Central memory CD8-positive, alpha-beta T cell (primary cell): ENCODE results near the gene CACNA2D3.

Experiments used
- ATAC-seq: fragments of 150-1000 bp; cut with Tn5 transposase; replicated peaks from 2 replicates; pipeline ENCODE4 v1.10.0; 2022; ENCODE audit warnings: mild to moderate bottlenecking, moderate FRiP score, moderate number of reproducible peaks; ENCODE audit not compliant: poor library complexity, severe bottlenecking; ENCODE audit errors: extremely low read depth
- DNase-seq, 2 donors: peaks; one replicate each; pipeline ENCODE4 v3.0.0; 2021; ENCODE audit warnings: low spot score in 2 of 2
- H3K27ac Mint-ChIP-seq: one replicate; pipeline ENCODE4 v1.8.0; 2022; ENCODE audit warnings: low read depth, mild to moderate bottlenecking, moderate library complexity, mixed read lengths
- H3K27me3 Mint-ChIP-seq: one replicate; pipeline ENCODE4 v1.8.0; 2022; ENCODE audit warnings: mixed read lengths
- H3K36me3 Mint-ChIP-seq: one replicate; pipeline ENCODE4 v1.8.0; 2022; ENCODE audit warnings: mild to moderate bottlenecking, moderate library complexity, mixed read lengths; ENCODE audit not compliant: insufficient read depth
- H3K4me1 Mint-ChIP-seq: one replicate; pipeline ENCODE4 v1.8.0; 2022; ENCODE audit warnings: mixed read lengths
- H3K4me3 Mint-ChIP-seq: one replicate; pipeline ENCODE4 v1.8.0; 2022; ENCODE audit warnings: mild to moderate bottlenecking, moderate library complexity, mixed read lengths
- H3K9me3 Mint-ChIP-seq: one replicate; pipeline ENCODE4 v1.8.0; 2022; ENCODE audit warnings: mixed read lengths

The CACNA2D3 gene

DNA sequence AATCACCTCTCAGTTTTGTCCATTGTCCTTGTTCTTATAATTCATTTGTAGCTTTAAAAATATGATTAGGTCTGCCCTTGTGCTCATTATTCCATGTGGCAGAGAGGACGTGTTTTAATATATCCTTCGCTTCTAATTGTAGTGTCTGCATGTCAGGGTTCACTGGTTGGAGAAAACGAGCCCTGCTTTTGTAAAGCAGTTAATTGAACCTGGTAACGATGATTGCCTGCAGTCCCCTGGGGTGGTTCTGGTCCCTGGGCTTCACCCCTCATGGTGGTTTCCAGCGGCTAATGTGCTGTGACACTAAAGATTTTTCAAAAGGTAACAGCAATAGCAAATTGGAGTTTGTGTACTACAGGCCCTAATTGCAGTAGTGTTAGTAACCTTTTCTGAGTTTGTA lies 299.6 kb downstream of the CACNA2D3 start:
- Mint-ChIP-seq H3K36me3 (no peaks in the 10 kb centered on the region), H3K27me3 (no peaks in the 10 kb centered on the region), H3K4me3 (no peak overlapping the region), H3K9me3 (no peaks in the 10 kb centered on the region), H3K4me1 (no peaks in the 10 kb centered on the region), H3K27ac (no peak overlapping the region)
- ATAC-seq = no peak
- no peak for DNase-seq

DNA sequence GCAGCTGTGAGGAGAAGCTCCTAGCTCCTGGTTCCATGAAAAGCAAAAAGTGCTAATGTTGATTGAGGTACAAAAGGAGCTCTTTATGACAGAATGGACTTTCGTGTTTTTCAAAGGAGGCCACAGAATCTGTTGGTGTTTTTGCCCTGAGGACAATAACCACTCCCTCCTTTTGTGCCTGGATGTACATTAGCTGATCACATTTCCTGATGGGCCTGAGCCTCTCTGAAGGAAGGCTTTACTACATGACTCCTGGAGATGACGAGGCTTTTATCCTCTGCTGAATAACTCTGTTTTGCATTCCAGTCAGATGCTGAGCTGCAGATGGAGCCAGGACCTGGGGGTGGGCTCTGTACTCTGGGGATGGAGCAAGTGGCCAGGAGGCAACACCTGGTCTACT lies 301.9 kb downstream of the CACNA2D3 start:
- no peaks in the 10 kb centered on the region for H3K36me3 Mint-ChIP-seq
- H3K4me1 Mint-ChIP-seq = no peaks in the 10 kb centered on the region
- no peak overlapping the region for H3K27ac Mint-ChIP-seq
- H3K4me3 Mint-ChIP-seq = no peak overlapping the region
- DNase-seq (no peak), ATAC-seq (no peak)
- H3K27me3 Mint-ChIP-seq = no peaks in the 10 kb centered on the region
- no peaks in the 10 kb centered on the region for H3K9me3 Mint-ChIP-seq

DNA sequence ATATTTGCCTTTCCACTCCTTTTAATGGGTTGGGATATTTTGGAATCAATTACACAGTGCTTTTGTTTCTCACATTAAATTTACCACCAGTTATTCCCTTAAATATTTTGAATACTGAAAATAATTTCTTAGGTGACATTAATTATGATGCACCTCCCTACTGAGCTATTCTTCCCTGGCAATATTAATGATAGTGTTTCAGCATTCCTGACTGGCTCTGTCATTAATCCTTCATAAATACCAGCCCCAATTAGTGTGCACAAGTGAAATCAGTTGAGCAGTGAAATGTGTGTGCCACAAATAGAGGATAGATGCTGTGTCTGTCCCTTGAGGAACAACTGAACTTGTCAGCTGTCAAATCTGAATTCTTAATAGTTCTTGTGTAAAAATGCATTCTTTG lies 304.0 kb downstream of the CACNA2D3 start:
- DNase-seq (no peak), ATAC-seq (no peak)
- H3K27me3 Mint-ChIP-seq = no peaks in the 10 kb centered on the region
- no peaks in the 10 kb centered on the region for H3K36me3 Mint-ChIP-seq
- H3K27ac Mint-ChIP-seq = no peak overlapping the region
- H3K9me3 Mint-ChIP-seq = no peaks in the 10 kb centered on the region
- no peaks in the 10 kb centered on the region for H3K4me1 Mint-ChIP-seq
- no peak overlapping the region for H3K4me3 Mint-ChIP-seq

GRCh38 chr3:54427501-54427900 lies 305.1 kb downstream of the CACNA2D3 start:
- H3K9me3 Mint-ChIP-seq = no peaks in the 10 kb centered on the region
- no peak overlapping the region for H3K4me3 Mint-ChIP-seq
- H3K27ac Mint-ChIP-seq = no peak overlapping the region
- ATAC-seq = no peak
- DNase-seq = no peak
- no peaks in the 10 kb centered on the region for H3K36me3 Mint-ChIP-seq
- no peaks in the 10 kb centered on the region for H3K4me1 Mint-ChIP-seq
- no peaks in the 10 kb centered on the region for H3K27me3 Mint-ChIP-seq

DNA sequence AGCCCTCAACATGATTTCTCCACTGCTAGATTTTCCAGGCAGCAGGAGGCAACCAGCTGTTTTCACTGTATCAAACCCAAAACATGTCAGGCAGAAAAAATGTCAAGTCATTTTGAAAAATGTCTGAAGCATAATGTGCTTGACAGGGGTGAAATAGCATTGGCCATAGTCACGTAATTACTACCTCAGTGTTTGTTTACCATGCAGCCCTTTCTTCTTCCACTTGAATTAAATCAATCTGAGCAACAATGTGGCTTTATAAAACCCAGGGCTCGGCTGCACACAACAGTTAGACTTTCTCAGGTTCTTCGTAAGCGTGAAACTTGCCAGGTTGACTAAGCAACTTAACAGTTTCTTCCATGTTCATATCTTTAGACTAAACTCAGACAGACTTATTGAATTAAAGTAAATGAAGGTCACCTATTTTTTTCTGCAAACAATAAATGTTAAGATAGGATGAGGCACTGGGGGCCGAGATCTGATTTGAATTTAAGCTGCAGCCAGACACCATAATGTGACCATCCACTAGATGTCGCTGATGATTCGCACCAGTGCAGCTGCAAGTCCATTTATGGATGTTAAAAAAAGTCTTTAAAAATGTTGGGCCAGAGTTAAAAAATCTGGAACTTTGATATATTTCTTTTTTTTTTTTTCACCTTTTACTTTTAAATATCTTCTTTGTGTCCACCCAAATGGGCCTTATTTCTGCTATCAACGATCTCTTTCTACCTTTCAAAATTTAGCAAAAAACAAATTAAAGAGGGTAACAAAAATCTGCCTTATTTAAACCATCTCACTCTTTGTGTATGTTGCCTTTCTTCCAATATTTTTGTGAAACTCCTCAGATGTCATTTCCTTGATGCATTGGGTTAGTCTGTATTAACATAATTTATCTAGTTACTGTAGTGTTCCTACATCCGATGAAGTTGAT lies 305.9 kb downstream of the CACNA2D3 start:
- no peak for DNase-seq
- Mint-ChIP-seq H3K4me1 (no peaks in the 10 kb centered on the region), H3K4me3 (no peak overlapping the region), H3K27ac (no peak overlapping the region), H3K36me3 (no peaks in the 10 kb centered on the region), H3K9me3 (no peaks in the 10 kb centered on the region), H3K27me3 (no peaks in the 10 kb centered on the region)
- no peak for ATAC-seq

GRCh38 chr3:54432975-54433374 lies 310.6 kb downstream of the CACNA2D3 start:
- Mint-ChIP-seq H3K36me3 (no peaks in the 10 kb centered on the region), H3K27me3 (no peaks in the 10 kb centered on the region), H3K9me3 (peaks cover 5% of the 10 kb centered on the region), H3K4me1 (no peaks in the 10 kb centered on the region), H3K4me3 (no peak overlapping the region), H3K27ac (no peak overlapping the region)
- ATAC-seq (no peak), DNase-seq (no peak)

- Mint-ChIP-seq H3K27ac (no peak overlapping the region), H3K36me3 (no peaks in the 10 kb centered on the region), H3K4me1 (no peaks in the 10 kb centered on the region), H3K27me3 (no peaks in the 10 kb centered on the region), H3K9me3 (peaks cover 5% of the 10 kb centered on the region), H3K4me3 (no peak overlapping the region)
- ATAC-seq (no peak), DNase-seq (no peak)
Observed at GRCh38 chr3:54433846-54434245, 311.5 kb downstream of the CACNA2D3 start.

DNA sequence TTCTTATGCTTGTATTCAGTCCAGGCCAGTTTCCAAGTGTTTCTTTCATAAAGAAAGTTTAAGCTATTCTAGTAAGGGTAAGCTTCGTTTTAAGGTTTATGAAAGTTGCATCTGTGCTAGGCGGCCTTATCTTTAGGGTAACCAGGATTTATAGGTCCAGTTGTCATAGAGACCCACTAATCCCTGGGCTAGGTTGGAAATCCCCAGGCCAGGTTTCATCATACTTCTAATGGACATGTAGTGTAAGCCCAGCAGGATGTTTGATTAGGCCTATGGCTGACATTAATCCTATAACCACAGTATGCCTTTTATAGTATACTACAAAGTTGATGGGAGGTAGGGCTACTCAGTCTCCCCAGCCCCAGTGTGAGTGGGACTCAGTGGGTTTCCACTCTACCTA lies 312.4 kb downstream of the CACNA2D3 start:
- H3K27ac Mint-ChIP-seq = no peak overlapping the region
- no peaks in the 10 kb centered on the region for H3K36me3 Mint-ChIP-seq
- H3K4me3 Mint-ChIP-seq = no peak overlapping the region
- DNase-seq (no peak), ATAC-seq (no peak)
- H3K4me1 Mint-ChIP-seq = no peaks in the 10 kb centered on the region
- H3K27me3 Mint-ChIP-seq = no peaks in the 10 kb centered on the region
- peaks cover 5% of the 10 kb centered on the region for H3K9me3 Mint-ChIP-seq

DNA sequence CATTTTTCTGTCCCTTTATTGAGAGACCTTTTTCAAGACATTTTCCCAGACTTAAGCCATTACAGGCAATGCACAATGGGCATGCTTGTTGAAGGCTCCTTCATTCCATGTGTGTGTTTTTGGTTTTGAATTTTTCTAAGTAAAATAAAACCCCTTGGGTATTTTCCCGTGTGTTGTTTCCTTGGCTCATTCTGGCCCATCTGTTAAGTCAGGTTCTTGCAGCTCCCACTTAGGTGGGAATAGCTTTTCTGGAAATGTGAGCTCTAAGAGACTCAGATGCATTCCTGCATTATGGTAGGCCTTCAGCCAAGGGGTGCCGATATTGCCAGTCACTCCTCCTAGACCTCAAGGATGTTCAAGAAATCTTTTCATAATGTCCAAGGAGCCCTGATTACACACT lies 314.9 kb downstream of the CACNA2D3 start:
- H3K27ac Mint-ChIP-seq = no peak overlapping the region
- no peak for DNase-seq
- no peak overlapping the region for H3K4me3 Mint-ChIP-seq
- no peaks in the 10 kb centered on the region for H3K36me3 Mint-ChIP-seq
- H3K4me1 Mint-ChIP-seq = no peaks in the 10 kb centered on the region
- ATAC-seq = no peak
- H3K27me3 Mint-ChIP-seq = no peaks in the 10 kb centered on the region
- peaks cover 5% of the 10 kb centered on the region for H3K9me3 Mint-ChIP-seq

GRCh38 chr3:54443561-54444161 lies 321.3 kb downstream of the CACNA2D3 start:
- no peak overlapping the region for H3K27ac Mint-ChIP-seq
- no peak overlapping the region for H3K4me3 Mint-ChIP-seq
- H3K27me3 Mint-ChIP-seq = no peaks in the 10 kb centered on the region
- no peak for ATAC-seq
- no peak for DNase-seq
- no peaks in the 10 kb centered on the region for H3K4me1 Mint-ChIP-seq
- H3K36me3 Mint-ChIP-seq = no peaks in the 10 kb centered on the region
- no peaks in the 10 kb centered on the region for H3K9me3 Mint-ChIP-seq

DNA sequence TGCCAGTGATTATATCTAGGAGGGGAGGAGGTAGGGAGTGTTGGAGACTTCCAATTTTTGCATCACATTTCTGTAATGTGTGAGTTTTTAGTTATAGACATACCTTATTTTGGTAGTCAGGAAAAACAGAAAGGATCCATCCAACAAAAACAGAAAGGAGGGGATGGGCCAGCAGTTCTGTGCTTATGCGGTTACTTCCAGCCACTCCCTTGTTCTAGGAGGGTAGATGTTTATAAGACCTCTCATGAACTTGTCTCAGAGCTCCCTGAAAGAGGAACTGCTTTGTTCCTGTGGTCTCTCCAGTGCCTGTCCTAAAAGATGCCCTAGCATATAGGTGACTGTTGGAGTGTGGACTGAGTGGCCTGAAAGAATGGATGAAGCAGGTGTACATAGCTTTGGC lies 323.3 kb downstream of the CACNA2D3 start:
- Mint-ChIP-seq H3K9me3 (peaks cover 5% of the 10 kb centered on the region), H3K36me3 (no peaks in the 10 kb centered on the region), H3K4me3 (no peak overlapping the region), H3K27ac (no peak overlapping the region), H3K27me3 (no peaks in the 10 kb centered on the region), H3K4me1 (no peaks in the 10 kb centered on the region)
- ATAC-seq (no peak), DNase-seq (no peak)

DNA sequence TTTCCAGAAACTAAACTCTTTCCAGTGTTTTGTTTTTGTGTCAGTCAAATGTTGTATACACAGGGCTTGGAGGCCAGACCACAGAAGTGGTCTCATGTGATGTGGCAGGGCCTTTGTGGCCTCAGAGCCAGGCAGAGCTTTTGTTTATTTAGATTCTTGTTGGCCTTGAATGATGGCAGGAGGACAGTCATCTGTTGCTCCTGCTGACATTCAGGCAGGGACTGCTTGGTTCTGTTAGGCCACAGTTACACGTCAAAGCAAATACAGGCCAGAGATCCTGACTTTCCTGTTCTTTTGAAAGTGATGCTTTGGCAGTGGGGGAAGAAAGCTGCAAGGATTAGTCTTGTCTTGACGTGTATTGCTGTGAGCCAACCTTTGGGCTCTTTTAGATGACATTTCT lies 325.1 kb downstream of the CACNA2D3 start:
- no peak for ATAC-seq
- no peak for DNase-seq
- Mint-ChIP-seq H3K4me3 (no peak overlapping the region), H3K4me1 (no peaks in the 10 kb centered on the region), H3K27ac (no peak overlapping the region), H3K27me3 (no peaks in the 10 kb centered on the region), H3K9me3 (peaks cover 13% of the 10 kb centered on the region), H3K36me3 (no peaks in the 10 kb centered on the region)

- DNase-seq (no peak), ATAC-seq (no peak)
- Mint-ChIP-seq H3K9me3 (peaks cover 40% of the 10 kb centered on the region), H3K36me3 (peaks cover 2% of the 10 kb centered on the region), H3K27me3 (no peaks in the 10 kb centered on the region), H3K4me1 (no peaks in the 10 kb centered on the region), H3K27ac (no peak overlapping the region), H3K4me3 (no peak overlapping the region)
Observed at GRCh38 chr3:54454806-54455205, 332.5 kb downstream of the CACNA2D3 start.
